Stomach (tissue), 4 donors: ENCODE measurements around the gene RETREG2.

ENCODE experiments used
- CTCF ChIP-seq, 7 experiments: fragments of 450-650 bp in 4 of 7; fragments of 200-600 bp in 3 of 7; sonication (generic) in 3 of 7; IDR thresholded peaks; one replicate each; pipeline ENCODE4 v1.5.1; 2016 to 2019; ENCODE audit warnings: antibody characterized with exemption in 7 of 7, control low read depth in 2 of 7, mild to moderate bottlenecking in 1 of 7
- POLR2A ChIP-seq, 4 donors: fragments of 450-650 bp; IDR thresholded peaks; one replicate each; pipeline ENCODE4 v1.6.1; 2016; ENCODE audit warnings: antibody characterized with exemption in 4 of 4, control low read depth in 2 of 4, mild to moderate bottlenecking in 1 of 4, moderate library complexity in 1 of 4
- POLR2AphosphoS5 ChIP-seq, 3 donors: sonication (generic); formaldehyde crosslinking; IDR thresholded peaks; one replicate each; pipeline ENCODE4 v1.6.1; 2016; ENCODE audit warnings: antibody characterized with exemption in 3 of 3

- TF ChIP-seq POLR2A (IDR thresholded peaks at IDR 0.05) (no peak), CTCF (IDR thresholded peaks at IDR 0.05) (no peak), POLR2AphosphoS5 (IDR thresholded peaks at IDR 0.05) (no peak)
Observed at GRCh38 chr2:219225350-219225749, 47.3 kb downstream of the RETREG2 start.
